Measurements from ENCODE around the gene MTFR1L.

Gene MTFR1L

DNA sequence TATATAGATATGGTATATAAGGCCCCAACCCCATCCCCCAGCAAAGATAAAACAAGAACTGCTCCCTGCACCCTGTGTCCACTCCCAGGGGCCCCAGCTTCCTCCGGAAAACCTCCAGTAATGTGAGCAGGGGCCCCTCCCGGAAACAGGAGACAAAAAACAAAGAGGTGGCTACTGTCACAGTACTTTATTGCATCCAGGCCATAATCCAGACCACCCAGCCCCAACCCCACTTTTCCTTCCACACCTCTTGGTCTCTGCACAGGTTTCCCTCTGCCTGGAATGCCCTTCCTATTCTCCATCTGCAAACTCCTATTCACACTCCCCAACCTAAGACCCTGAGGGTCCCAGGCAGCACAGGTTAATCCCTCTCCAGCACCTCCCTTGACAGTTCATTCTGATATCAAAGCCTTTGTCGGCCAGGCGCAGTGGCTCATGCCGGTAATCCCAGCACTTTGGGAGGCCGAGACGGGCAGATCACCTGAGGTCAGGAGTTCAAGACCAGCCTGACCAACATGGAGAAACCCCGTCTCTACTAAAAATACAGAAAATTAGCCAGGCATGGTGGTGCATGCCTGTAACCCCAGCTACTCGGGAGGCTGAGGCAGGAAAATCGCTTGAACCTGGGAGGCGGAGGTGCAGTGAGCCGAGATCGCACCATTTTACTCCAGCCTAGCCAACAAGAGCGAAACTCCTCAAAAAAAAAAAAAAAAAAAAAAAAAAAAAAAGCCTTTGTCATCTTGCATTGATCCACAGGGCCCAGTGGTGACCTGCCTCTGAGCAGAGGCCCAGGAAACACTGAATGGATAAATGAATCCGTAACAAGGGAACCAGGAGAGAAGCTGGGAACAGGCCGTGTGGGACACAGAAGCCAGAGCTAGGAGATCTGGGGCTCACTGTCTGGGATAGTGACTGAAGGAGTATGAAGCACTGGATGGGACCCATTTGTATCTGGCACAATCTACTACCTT, 41.8 kb downstream of the MTFR1L start:
- no peak for DNase-seq (ENCODE audit: low read depth in 3 of 3, low spot score in 1 of 3)

DNA sequence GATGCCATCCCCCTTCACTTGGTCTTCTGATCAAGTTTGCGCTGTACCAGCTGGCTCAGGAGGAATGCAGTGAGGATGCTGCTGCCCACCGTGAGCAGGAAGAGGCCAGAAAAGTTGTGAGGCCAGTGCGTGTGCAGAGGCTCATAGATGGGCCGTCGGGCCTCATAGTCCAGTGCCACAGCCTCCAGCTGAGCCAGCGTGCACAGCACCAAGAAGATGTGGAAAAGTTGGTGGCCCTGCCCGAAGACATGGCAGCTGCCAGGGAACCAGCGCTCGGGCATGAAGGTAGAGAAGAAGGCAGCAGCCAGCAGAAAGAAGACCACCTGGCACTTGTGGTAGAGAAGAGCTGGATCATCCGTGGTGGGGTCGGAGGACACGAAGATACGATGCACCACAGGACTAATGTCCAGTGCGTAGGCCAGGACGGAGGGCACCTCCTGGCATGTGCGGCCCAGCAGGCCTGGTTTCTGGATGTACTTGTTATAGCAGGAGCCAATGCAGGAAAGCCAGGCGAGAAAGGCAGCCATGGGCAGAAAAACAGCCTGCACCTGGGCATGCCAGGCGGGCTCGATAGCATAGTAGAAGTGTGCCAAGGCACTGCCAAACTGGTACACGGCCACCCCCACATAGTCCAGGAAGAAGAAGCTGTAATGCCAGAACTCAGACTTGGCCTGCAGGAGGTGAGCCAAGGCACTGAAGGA, 43.2 kb downstream of the MTFR1L start:
- no peak for DNase-seq (ENCODE audit: low read depth in 3 of 3, low spot score in 1 of 3)

DNA sequence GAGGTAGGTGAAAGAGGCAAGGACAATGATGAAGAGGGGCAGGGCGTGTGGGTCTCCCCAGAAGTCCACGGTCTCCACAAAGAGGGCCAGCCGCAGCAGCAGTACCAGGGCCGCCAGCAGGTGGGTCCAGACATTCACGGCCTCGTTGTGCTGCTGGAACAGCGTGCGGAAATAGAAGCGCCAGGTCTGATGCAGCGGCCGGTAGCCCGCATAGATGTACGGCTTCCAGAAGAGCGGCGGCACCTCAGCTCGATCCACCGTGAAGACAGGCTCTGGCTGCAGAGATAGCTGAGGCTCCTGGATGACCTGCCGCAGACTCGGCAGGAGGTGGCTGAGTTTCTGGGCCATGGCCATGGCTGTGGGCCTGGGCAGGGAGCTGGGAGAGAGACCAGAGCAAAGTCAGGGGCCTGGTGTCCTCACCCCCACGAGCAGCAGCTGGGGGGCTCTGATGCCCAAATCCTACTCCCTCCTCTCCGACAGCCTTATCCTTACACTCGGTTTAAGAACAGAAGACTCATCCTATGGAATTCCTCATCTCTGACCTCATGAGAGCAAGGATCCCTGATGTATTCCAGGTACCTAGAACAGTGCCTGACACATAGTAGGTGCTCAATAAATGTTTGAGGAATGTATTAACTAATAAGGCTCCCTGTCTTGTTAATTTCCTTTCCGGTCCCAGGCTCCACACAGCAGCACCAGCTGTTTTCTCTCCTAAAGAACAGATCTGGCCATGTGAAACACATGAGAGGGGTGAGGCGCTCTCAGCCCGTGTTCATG, 43.9 kb downstream of the MTFR1L start:
- DNase-seq (ENCODE audit: low read depth in 3 of 3, low spot score in 1 of 3), result no peak

DNA sequence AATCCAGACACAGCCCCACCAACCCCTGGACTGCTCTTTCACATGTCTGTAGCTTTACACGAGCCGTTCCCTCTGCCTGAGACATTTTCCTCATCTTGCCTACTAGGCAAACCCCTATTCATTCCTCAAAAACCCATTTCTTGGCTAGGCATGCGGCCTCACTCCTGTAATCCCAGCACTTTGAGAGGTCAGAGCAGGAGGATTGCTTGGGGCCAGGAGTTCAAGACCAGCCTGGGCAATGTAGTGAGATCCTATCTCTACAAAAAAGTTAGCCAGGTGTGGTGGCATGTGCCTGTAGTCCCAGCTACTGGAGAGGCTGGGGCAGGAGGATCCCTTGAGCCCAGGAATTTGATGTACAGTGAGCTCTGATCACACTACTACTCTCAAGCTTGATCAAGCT, 44.7 kb downstream of the MTFR1L start:
- no peak for DNase-seq (ENCODE audit: low read depth in 3 of 3, low spot score in 1 of 3)

DNA sequence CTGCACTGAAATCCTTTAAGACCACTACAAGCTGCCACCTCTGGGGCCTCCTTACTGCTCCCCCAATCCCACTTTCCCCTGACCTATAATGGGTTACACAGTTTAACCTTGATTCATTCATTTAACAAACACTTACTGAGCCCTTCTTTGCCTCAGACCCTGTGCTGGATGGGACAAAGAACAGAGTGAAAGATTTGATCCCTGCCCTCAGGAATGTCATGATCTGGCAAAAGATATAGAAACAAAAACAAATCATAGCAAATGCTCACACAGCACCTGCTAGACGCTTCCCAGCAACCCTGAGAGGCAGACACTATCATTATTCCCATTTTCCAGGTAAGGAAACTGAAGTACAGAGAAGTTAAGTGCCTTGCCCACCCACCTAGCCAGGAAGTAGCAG, 46.5 kb downstream of the MTFR1L start:
- DNase-seq (ENCODE audit: low read depth in 3 of 3, low spot score in 1 of 3), result no peak

DNA sequence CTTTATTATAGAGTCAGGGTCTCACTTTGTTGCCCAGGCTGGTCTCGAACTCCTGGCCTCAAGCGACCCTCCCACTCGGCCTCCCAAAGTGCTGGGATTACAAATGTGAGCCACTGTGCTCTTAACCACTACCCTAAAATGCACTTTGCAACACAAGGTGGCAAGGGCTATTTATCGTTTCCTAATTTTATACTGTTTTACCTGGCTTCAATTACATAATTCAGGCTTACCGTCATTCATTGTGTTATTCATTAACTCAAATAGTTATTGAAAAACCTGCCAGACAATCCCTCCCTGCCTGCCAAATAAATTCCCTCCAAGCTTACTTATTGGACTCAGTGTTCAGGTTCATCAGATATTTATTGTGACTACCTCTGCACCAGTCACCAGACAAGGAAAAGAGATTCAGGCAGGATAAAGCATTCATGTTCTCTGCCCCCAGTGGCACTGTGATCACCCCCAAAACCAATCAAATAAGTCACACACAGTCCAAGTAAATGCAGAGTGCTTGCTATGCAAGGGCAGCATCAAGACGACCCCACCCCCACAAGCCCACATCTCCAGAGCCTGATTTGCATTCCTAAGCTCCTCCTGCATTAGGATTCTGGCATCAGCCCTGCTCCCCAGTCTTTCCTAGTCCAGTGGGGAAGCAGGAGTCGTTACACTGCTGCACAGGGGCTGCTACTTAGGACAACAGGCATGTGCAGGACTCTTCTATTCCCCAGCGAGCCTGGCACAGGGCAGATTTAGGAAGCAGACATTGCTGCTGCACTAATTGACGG, 47.6 kb downstream of the MTFR1L start:
- DNase-seq (ENCODE audit: low read depth in 3 of 3, low spot score in 1 of 3), result no peak

DNA sequence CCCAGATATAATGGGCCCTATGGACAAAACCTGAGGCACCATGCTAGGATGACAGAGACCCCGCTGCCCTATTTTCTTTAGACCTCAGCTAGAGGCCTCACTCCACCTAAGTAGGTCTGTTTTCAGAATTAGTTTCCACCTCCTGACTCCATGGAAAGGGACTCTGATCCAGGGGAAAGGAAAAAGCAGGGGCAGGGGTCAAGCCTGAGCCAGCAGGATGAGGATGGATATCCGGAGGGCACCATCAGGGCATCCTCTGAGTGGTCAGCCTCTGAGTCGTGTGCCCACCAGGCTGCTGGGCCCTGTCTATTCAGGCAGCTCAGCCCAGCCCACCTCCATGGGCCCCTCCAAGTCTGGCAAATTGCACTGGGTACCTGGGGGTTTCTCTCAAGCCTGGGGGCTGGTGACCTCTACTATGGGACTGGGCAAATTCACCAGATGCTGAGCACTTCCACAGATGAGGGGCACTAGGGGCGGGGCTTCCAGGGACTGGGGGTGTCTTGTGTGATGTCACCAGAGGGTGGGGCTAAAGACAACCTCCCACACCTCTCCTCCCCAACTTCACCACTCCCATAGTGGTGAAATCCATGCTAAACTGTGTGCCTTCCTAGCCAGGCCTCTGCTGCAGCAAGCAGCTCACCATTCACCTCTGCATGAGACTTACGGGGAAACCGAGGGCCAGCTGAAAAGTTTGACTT, 50.3 kb downstream of the MTFR1L start:
- DNase-seq (ENCODE audit: low read depth in 3 of 3, low spot score in 1 of 3), result no peak

DNA sequence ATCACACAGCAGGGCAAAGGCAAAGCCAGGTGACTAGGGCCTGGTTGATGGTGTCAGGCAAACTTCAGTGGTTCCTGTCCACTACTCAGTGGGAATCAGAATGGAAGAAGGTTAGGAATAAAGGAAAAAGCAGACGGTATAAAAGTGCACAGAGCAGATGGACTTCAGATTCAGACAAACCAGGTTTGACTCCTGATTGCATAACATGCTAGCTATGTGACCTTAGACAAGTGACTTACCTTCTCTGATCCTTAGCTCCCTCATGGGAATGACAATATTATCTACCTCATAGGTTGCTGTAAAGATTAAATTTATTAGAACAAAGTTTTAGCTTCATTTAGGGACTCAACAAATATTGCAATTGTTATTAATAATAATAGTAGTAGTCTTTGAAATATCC, 50.9 kb downstream of the MTFR1L start:
- DNase-seq (ENCODE audit: low read depth in 3 of 3, low spot score in 1 of 3), result no peak

DNA sequence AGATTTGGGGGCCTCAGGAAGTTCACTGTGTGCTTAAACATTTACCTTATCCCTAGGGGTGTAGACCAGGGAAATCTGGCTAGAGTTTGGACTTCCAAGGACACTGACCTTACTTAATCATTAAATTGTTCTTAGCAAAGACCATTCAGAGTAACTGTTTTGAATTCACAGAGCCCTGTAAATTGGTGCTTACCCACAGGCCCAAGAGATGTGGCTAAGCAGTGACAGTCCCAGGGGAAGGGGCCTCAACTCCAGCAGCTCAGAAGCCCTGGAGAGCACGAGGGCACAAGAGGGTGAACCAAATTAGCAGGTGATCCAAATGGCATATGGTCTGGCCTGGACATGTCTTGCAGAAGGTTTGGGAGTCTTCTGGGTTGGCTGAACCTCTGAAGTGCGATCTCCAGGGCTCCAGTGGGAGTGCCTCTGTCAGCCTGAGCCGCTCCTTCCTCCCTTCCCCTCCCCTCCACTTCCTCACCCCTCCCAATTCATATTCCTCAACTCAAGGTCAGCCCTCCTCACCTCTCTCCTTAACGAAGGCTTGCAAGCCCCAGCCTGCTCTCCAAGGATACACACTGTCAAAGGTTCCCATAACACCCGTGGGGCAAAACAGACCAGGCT, 51.4 kb downstream of the MTFR1L start:
- no peak for DNase-seq (ENCODE audit: low read depth in 3 of 3, low spot score in 1 of 3)

DNA sequence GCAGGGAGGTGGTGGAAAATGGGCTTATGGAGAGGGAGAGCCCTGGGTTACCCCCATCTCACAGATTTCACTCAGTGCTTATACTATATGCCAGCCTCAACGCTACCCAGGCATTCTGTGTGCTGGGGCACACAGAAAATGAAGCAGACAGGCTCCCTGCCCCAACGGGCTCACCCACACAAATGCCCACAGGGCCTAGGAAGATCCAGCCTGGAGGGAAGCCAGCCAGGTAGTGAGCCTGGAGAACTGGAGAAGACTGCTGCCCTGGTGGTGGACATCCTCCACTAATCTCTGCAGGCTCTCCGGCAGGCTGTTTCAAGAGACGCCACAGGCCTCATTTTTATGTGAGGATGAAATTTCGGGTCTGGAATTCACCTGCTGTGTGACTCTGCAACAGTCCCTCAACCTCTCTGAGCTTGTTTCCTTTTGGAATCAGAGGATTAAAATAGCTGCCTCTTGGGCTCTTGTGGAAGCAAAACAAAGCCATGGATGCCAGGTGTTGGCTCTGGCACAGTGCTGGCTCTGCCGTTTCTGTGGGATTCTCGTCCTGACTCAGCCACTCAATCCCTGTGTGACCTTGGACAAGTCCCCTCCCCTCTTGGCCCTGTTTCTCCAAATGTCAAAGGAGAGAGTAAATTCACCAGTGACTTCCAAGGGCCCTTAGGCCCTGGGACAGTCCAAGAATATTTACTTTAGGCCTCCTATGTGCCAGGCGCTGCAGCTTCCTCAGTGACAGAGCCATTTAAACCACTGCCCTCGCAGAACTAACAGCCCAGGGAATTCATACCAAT, 52.1 kb downstream of the MTFR1L start:
- DNase-seq (ENCODE audit: low read depth in 3 of 3, low spot score in 1 of 3), result no peak

DNA sequence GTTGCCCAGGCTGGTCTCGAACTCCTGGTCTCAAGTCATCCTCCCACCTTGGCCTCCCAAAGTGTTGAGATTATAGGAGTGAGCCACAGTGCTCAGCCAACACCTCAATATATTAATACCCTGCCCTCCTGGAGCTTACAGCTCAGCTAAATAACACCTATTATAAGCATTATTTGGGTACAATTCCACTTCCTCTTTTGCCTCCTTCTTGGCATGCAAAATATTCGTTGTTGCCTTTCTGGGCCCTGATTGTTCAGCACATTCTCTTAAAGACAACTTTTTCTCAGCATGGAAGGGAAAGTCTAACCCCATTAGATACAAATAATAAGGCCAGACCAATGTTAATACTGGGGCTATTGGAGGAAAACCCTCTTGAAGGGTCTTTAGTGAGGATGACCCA, 53.0 kb downstream of the MTFR1L start:
- no peak for DNase-seq (ENCODE audit: low read depth in 3 of 3, low spot score in 1 of 3)

DNA sequence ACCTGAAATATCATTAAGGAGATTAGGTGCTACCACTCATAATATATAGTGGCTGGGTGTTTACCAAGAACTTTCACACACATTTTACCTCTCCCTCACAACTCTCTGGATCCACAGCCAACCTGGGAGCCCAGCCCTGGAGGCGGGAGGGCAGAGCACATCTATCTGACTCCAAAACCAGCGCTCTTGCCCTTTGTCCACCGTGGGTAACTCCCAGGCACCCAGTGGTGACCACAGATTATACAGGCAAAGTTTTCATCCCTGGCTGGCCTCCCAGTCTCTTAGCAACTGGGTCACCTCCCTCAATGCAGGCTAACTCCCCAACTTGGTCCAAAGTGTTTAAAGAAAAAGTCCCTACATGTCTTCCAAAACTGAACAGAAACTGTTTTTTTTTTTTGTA, 53.4 kb downstream of the MTFR1L start:
- no peak for DNase-seq (ENCODE audit: low read depth in 3 of 3, low spot score in 1 of 3)

DNA sequence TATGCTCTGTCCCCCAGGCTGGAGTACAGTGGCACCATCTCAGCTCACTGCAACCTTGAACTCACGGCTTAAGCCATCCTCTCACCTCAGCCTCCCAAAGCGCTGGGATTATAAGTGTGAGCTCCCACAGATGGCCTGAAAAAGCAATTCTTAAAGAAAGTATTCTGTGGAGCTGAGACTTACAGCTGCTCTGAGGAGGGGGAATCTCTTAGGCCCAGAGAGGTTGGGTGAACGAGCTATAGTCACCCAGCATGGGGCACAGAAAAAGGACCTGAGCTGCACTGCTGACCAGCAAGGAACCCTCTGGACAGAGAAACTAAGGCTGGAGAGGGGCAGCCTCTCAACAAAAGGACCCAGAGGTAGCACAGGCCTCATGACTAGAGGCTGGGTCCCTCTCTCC, 54.5 kb downstream of the MTFR1L start:
- DNase-seq (ENCODE audit: low read depth in 3 of 3, low spot score in 1 of 3), result no peak

DNA sequence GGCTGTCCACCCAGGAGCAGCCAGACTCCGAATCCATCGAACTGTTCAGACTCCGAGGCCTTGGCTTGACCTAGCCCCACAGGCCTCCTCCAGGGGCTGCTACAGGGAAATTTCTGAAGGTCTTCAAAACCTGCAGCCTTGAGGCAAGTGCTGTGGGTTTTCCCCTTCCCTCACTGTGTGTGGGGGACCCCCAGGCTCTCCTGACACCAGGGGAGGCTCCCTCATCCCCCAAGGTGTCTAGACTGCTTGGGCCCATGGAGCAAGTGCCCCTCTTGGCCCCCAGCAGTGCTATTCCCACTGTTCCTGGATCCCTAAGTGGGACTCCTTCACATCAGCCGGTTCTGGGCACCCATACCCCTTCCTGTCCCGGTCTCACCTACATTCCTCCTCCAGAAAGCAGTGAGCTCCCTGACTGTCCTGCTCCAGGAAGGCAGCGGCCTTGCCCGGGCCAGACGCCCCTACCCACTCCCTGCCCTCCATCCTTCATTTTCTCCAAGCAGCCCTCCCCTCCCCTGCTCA, 54.9 kb downstream of the MTFR1L start:
- no peak for DNase-seq (ENCODE audit: low read depth in 3 of 3, low spot score in 1 of 3)

DNA sequence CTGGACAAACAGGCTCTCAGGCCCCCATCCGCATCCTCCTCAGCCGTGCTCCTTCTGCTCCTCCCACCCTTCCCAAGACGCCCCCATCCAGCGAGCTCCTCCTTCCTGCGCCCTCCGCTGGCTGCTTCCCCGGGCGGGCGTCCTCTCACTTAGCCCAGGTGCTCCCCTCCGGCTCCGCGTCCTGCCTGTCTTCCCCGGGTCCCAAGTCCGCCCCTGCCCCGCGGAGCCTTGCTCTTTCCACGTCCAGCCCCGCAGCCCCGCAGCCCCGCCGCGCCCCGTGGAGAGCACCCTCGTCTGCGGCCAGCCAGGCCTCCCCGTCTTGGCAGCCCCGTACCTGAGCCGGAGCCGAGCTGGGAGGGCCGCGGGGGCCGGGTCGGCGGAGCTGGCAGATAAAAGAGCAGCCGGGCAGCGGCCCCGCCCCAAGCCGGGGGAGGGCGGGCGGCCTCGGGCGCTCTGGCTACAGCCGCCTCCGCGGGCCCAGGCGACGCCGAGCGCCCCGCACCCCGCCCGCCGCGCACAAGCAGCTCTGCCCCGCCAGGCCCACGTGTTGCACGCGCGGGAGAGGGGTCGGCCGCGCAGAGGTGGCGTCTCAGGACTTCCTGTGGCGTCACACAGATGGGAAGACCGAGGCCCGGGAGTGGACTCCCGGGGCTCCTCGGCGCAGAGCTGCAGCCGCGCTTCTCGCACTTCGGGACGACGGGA, 55.6 kb downstream of the MTFR1L start, which contains the start of gene PAQR7:
PAQR7 (minus strand) TSS at position 555 of the 702 bp plus-strand sequence. CDS start 11,869 bp downstream, outside the sequence.
- DNase-seq (ENCODE audit: low read depth in 3 of 3, low spot score in 1 of 3), result peak in 1 of 3 donors; percentile 49

DNA sequence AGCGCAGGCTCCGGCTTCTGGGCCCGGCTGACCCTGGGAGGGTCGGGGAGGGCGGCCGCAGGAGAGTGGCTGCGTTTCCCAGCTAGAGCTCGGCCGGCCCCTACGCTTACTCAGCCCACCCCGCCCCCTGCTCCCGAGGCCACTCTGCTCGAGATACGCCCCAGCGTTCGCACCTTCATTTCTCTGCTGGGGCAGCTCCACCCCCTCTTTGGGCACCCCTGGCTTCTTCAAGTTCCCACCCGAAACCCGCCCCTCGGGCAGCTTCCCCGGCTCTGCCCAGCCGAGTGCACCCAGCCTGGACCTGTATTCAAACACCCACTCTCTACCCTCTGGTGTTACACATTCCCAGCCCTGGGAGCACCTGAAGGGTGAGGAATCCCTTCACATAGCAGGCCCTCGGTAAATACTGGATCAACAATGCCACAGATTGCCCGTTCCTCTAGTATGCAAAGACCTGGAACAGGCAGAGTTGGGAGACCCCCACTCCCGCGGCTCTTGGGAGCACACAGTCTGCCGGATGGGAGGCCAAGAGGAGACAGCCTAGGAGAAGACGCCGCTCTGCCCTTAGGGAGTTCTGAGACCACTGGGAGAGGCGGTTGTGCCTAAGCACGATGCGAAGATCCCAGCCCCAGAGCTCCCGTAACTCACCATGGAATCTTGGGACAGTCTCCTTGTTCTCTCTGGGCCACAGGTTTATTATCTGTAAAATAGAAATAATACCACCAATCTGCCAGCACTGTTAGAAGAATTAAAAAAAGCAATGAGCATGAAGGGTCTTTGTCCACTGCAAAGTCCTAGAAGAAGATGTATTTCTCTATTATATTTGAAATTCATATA, 56.3 kb downstream of the MTFR1L start:
- peak in 1 of 3 donors; percentile 23 for DNase-seq (ENCODE audit: low read depth in 3 of 3, low spot score in 1 of 3)

DNA sequence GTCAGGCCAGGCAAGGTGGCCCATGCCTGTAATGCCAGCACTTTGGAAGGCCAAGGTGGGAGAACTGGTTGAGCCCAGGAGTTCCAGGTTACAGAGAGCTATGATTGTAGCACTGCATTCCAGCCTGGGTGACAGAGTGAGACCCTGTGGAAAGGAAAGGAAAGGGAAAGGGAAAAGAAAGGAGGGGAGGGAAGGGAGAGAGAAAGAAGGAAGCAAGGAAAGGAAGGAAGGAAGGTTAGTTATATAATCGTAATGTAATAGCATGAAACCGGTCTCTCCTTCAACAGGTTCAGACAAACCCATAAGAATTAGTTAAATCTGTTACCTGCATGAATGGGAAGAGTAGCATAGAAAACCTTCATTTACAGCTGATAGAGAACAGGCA, 56.9 kb downstream of the MTFR1L start:
- DNase-seq (ENCODE audit: low read depth in 3 of 3, low spot score in 1 of 3), result no peak
